DOHH2 (cell line): ENCODE measurements around the gene NAALADL2.

Experiments
- H3F3A ChIP-seq: fragments of 200-600 bp; sonication (generic), shearing (Covaris generic); 2 replicates; pipeline ENCODE4 v1.6.0; 2016; ENCODE audit warnings: antibody characterized with exemption, mild to moderate bottlenecking; ENCODE audit not compliant: control insufficient read depth, insufficient read depth
- H3K27ac ChIP-seq: fragments of 200-600 bp; sonication (generic); 2 replicates; pipeline ENCODE4 v1.5.1; 2014; ENCODE audit warnings: low read depth, mild to moderate bottlenecking, low read length, moderate library complexity
- H3K27me3 ChIP-seq: fragments of 200-600 bp; sonication (generic); 2 replicates; pipeline ENCODE4 v1.6.1; 2014; ENCODE audit warnings: mild to moderate bottlenecking, low read length, mixed read lengths; ENCODE audit not compliant: control insufficient read depth
- H3K36me3 ChIP-seq: fragments of 200-600 bp; sonication (generic); 2 replicates; pipeline ENCODE4 v1.6.1; 2014; ENCODE audit warnings: mild to moderate bottlenecking, low read length, moderate library complexity, mixed read lengths; ENCODE audit not compliant: control insufficient read depth
- H3K4me1 ChIP-seq: fragments of 200-600 bp; sonication (generic); 2 replicates; pipeline ENCODE4 v1.6.1; 2014; ENCODE audit warnings: mild to moderate bottlenecking, low read length, mixed read lengths; ENCODE audit not compliant: control insufficient read depth
- H3K4me2 ChIP-seq: fragments of 200-600 bp; sonication (generic); 2 replicates; pipeline ENCODE4 v1.6.0; 2014; ENCODE audit warnings: mild to moderate bottlenecking, low read length, moderate library complexity
- H3K4me3 ChIP-seq: fragments of 200-600 bp; sonication (generic); 2 replicates; pipeline ENCODE4 v1.5.1; 2014; ENCODE audit warnings: mild to moderate bottlenecking, low read length, mixed read lengths
- H3K79me2 ChIP-seq: fragments of 200-600 bp; sonication (generic); 2 replicates; pipeline ENCODE4 v1.6.1; 2014; ENCODE audit warnings: mild to moderate bottlenecking, low read length, mixed read lengths; ENCODE audit not compliant: control insufficient read depth
- H3K9me2 ChIP-seq: fragments of 200-600 bp; sonication (generic); replicated peaks from 2 replicates; pipeline ENCODE4 v1.6.1; 2014; ENCODE audit warnings: mild to moderate bottlenecking, low read length, mixed read lengths; ENCODE audit not compliant: control insufficient read depth
- H3K9me3 ChIP-seq: fragments of 200-600 bp; sonication (generic); 2 replicates; pipeline ENCODE4 v1.6.1; 2014; ENCODE audit warnings: antibody characterized with exemption, low read length, mixed read lengths; ENCODE audit not compliant: control insufficient read depth, insufficient read depth
- H4K20me1 ChIP-seq: fragments of 200-600 bp; sonication (generic); 2 replicates; pipeline ENCODE4 v1.6.0; 2014; ENCODE audit warnings: low read depth, mild to moderate bottlenecking, antibody characterized with exemption, low read length, moderate library complexity; ENCODE audit not compliant: control insufficient read depth, insufficient read depth
- EZH2phosphoT487 ChIP-seq: fragments of 200-600 bp; sonication (generic); IDR thresholded peaks from 2 replicates; pipeline ENCODE4 v1.6.1; 2017; ENCODE audit warnings: borderline replicate concordance, mild to moderate bottlenecking, antibody characterized with exemption, low read length, moderate library complexity, mixed read lengths
- TF ChIP-seq, protein P1 (sequence below): fragments of 200-600 bp; sonication (generic); IDR thresholded peaks from one replicate; pipeline ENCODE4 v1.5.1; 2014; ENCODE audit warnings: antibody characterized with exemption, mild to moderate bottlenecking, low read depth, low read length; ENCODE audit not compliant: poor library complexity, severe bottlenecking

The NAALADL2 gene

DNA sequence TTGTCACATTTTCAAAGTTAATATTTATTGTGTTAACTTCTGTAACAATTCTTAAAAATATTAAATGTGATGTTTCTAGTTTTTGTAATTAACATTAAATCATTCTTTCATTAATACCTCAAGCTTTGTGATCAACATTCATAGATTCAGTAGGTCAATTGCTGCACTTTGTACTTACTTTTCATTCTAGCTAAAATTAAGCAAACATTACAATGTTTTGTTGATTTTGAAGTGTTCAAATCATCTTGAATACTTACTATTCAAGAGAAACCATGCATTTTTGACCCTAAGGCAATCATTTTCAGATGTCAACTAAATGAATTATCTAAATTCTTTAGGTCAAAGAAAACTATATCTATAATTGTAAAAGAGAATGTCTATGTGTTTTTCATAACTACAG, 933.1 kb downstream of the NAALADL2 start:
- no peak for TF ChIP-seq EZH2phosphoT487
- TF ChIP-seq, protein P1, sequence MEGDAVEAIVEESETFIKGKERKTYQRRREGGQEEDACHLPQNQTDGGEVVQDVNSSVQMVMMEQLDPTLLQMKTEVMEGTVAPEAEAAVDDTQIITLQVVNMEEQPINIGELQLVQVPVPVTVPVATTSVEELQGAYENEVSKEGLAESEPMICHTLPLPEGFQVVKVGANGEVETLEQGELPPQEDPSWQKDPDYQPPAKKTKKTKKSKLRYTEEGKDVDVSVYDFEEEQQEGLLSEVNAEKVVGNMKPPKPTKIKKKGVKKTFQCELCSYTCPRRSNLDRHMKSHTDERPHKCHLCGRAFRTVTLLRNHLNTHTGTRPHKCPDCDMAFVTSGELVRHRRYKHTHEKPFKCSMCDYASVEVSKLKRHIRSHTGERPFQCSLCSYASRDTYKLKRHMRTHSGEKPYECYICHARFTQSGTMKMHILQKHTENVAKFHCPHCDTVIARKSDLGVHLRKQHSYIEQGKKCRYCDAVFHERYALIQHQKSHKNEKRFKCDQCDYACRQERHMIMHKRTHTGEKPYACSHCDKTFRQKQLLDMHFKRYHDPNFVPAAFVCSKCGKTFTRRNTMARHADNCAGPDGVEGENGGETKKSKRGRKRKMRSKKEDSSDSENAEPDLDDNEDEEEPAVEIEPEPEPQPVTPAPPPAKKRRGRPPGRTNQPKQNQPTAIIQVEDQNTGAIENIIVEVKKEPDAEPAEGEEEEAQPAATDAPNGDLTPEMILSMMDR, result no peak
- no peaks in the 10 kb centered on the region for H3K9me2 ChIP-seq
- no peaks in the 10 kb centered on the region for H3F3A ChIP-seq
- no peaks in the 10 kb centered on the region for H3K9me3 ChIP-seq
- no peaks in the 10 kb centered on the region for H3K27me3 ChIP-seq
- no peak overlapping the region for H3K27ac ChIP-seq
- no peak overlapping the region for H3K4me3 ChIP-seq
- H3K79me2 ChIP-seq, result no peaks in the 10 kb centered on the region
- H4K20me1 ChIP-seq, result no peaks in the 10 kb centered on the region
- H3K4me1 ChIP-seq, result no peaks in the 10 kb centered on the region
- no peak overlapping the region for H3K4me2 ChIP-seq
- H3K36me3 ChIP-seq, result no peaks in the 10 kb centered on the region

DNA sequence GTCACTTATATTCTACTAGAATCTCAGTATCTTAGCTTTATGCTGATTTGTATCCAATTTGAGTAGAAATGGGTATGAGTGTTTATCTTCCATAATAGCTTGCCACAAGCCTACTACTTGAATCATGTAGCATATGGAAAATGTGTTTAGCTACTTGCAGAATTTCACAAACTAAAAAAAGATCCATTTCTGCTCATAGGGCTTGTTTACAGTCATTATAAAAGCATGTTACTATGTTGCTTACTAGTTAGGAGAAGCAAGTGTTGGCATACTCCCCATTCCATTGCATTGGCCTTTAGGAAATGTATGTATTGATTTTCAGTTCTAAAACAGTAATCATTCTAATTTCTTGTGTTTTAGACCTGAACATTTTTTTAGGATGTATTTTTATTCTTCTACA, 939.2 kb downstream of the NAALADL2 start:
- no peaks in the 10 kb centered on the region for H4K20me1 ChIP-seq

DNA sequence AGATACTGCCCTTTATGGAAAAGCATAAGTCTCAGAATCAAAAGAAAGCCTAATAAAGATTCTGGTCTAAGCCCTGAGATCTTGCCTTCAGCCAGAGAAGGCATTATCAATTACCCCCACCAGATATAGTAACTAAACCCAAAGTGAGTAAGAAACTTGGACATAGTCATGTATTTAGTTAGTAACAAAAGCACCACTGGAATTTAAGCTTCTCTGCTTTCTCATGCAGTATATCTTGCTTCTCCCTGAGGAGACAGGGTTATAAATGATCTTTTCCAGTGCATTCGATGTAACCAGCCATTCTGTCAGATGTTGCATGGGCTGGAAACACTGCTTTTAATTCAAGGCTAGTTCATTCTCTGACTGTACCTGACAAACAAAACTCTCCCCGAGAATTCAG, 946.7 kb downstream of the NAALADL2 start:
- H3K4me2 ChIP-seq, result no peak overlapping the region
- no peaks in the 10 kb centered on the region for H3K79me2 ChIP-seq
- no peaks in the 10 kb centered on the region for H3K9me3 ChIP-seq
- no peaks in the 10 kb centered on the region for H3K27me3 ChIP-seq
- H3F3A ChIP-seq, result no peaks in the 10 kb centered on the region
- no peak overlapping the region for H3K27ac ChIP-seq
- H3K9me2 ChIP-seq, result no peaks in the 10 kb centered on the region
- H3K4me3 ChIP-seq, result no peak overlapping the region
- no peaks in the 10 kb centered on the region for H3K4me1 ChIP-seq
- no peaks in the 10 kb centered on the region for H3K36me3 ChIP-seq
- H4K20me1 ChIP-seq, result no peaks in the 10 kb centered on the region
- TF ChIP-seq EZH2phosphoT487, result no peak
- TF ChIP-seq, protein P1, result no peak

More for the DNA sequence above, 939.2 kb downstream of the NAALADL2 start:
- Histone ChIP-seq H3K4me3 (no peak overlapping the region), H3K4me2 (no peak overlapping the region), H3K27ac (no peak overlapping the region), H3K36me3 (no peaks in the 10 kb centered on the region), H3K9me3 (no peaks in the 10 kb centered on the region), H3K9me2 (no peaks in the 10 kb centered on the region), H3K4me1 (no peaks in the 10 kb centered on the region), H3F3A (no peaks in the 10 kb centered on the region), H3K27me3 (no peaks in the 10 kb centered on the region), H3K79me2 (no peaks in the 10 kb centered on the region)
- TF ChIP-seq EZH2phosphoT487, result no peak
- TF ChIP-seq, protein P1, result no peak

DNA sequence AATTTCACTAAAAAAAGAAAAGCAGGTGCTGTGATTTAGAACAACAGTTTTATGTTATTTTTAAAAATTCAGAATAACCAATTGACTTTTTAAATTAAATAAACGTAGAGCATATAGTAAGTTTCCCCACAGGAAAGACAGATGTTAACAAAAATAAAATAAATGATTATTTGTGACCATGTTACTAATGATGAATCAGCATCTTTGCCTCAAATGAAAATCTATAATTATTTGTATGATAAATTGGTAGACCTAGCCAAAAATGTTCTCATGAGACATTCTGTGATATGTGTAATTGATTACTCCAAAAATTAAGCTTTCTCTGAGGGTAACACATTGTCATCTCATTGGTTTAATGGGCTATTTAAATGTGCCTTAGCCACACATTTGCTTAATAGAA, 948.0 kb downstream of the NAALADL2 start:
- Histone ChIP-seq H3F3A (no peaks in the 10 kb centered on the region), H3K79me2 (no peaks in the 10 kb centered on the region), H3K36me3 (no peaks in the 10 kb centered on the region), H3K4me2 (no peak overlapping the region), H3K9me3 (no peaks in the 10 kb centered on the region), H3K4me3 (no peak overlapping the region), H3K4me1 (no peaks in the 10 kb centered on the region), H3K9me2 (no peaks in the 10 kb centered on the region), H3K27me3 (no peaks in the 10 kb centered on the region), H4K20me1 (no peaks in the 10 kb centered on the region), H3K27ac (no peak overlapping the region)
- TF ChIP-seq EZH2phosphoT487, result no peak
- TF ChIP-seq, protein P1, result no peak
